NCI-H2029 (cell line): ENCODE measurements around the gene NXPH4.

Experiments
- DNase-seq: peaks from one replicate; lab custom pipeline; 2025; lab: John Stamatoyannopoulos, UW

The NXPH4 gene

DNA sequence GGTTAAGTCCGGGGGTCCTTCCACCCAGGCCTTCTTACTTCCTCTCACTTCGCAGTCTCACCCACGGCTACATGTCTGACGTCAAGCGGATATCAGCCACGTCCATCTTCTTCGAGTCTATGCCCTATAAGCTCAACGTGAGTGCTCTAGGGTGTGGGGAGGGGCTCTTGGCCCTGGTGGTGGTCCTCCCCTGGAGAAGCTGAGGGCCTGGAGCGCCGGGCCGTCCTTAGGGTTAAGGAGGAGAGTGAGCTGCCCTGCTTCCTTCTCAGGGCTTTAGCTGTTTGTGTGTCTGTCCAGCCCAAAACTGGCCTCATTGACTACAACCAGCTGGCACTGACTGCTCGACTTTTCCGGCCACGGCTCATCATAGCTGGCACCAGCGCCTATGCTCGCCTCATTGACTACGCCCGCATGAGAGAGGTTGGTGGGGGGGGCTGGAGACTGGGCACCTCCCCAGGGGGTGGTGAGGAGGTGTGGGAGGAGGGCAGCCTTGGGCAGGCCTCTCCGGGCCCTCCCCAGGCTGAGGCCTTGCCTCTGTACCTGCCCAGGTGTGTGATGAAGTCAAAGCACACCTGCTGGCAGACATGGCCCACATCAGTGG, 15.7 kb downstream of the NXPH4 start:
- DNase-seq: no peak

DNA sequence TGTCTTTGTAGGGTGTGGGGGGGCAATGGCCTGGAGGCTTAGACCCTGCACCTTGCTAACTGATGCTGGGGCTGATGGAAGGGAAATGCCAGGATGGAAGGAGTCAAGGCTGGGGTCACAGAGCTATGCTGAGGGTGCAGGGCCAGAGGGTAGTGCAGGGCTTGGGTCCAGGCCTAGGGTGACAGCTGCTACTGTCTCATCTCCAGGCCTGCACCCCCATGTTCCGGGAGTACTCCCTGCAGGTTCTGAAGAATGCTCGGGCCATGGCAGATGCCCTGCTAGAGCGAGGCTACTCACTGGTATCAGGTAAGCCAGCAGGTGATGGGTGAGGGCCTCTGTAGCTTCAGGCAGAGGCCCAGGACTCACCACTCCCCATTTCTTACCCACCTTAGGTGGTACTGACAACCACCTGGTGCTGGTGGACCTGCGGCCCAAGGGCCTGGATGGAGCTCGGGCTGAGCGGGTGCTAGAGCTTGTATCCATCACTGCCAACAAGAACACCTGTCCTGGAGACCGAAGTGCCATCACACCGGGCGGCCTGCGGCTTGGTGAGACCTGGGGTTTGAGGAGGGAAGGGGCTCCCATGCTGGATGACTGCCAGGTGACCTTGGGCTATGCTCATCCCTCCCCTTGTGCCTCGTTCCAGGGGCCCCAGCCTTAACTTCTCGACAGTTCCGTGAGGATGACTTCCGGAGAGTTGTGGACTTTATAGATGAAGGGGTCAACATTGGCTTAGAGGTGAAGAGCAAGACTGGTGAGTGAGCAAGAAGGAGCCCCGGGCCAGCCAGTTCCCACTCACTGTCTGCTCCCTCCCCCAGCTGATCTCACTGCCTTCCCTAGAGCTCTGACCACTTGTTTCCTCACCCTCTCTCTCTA, 17.0 kb downstream of the NXPH4 start:
- DNase-seq: no peak

DNA sequence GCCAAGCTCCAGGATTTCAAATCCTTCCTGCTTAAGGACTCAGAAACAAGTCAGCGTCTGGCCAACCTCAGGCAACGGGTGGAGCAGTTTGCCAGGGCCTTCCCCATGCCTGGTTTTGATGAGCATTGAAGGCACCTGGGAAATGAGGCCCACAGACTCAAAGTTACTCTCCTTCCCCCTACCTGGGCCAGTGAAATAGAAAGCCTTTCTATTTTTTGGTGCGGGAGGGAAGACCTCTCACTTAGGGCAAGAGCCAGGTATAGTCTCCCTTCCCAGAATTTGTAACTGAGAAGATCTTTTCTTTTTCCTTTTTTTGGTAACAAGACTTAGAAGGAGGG, 17.6 kb downstream of the NXPH4 start:
- no peak for DNase-seq

DNA sequence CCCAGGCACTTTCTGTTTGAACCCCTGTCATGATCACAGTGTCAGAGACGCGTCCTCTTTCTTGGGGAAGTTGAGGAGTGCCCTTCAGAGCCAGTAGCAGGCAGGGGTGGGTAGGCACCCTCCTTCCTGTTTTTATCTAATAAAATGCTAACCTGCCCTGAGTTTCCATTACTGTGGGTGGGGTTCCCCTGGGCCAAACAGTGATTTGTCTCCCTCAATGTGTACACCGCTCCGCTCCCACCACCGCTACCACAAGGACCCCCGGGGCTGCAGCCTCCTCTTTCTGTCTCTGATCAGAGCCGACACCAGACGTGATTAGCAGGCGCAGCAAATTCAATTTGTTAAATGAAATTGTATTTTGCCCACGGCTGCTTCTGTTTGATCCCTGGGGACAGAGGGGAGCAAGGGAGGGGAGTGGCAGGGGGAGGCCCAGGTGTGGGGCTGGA, 18.0 kb downstream of the NXPH4 start:
- DNase-seq: no peak

DNA sequence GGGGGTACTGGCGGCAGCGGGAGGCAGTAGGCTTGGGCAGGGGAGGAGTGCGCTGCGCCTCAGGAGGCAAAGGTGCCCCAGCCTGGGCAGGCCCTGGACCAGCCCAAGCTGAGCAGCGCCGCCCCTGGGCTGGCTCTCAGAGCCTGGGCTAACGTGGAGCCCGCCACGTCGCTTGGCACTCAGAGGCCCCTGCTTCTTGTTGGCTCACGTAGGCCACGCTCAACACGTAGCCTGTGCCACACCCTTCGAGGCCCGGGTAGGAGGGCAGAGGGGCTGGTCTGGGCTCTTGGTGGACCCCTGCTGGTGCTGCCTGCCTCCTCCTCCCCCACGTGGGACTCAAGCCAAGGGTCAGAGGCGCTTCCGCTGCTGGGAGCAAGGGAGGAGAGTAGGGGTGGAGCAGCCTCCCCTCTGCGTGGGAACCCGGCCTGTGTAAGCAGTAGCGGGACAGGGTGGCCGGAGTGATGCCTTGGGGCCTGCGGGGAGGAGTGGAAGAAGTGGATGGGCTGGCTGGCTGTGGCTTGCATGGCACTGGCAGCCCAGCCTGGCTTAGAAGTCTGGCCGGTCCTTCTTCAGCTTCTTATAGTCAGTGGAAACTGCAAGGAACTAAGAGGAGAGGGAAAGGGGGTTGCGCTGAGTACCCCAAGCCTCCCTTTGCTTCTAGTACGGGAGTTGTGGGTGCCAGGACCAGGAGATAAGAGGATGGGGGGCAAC, 18.6 kb downstream of the NXPH4 start:
- peak; percentile 56 for DNase-seq

DNA sequence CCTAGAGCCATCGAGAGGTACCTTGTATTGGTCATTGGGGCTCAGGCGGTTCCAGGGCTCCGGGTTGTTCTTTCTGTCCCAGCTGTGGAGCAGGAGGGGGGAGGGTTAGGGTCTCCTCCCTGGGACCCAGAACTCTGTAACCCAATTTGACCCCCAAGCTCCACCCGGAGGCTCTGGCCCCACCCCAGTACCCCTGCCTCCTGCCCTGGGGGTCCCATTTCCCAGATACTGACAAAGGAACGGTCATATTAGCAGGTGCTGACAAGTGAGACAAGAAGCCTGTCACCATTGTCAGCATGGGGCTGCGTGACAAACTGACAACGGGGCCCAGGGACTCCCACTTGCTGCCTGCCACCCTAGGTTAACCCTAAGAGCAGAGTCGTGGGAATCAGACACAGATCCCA, 19.1 kb downstream of the NXPH4 start:
- DNase-seq: no peak

DNA sequence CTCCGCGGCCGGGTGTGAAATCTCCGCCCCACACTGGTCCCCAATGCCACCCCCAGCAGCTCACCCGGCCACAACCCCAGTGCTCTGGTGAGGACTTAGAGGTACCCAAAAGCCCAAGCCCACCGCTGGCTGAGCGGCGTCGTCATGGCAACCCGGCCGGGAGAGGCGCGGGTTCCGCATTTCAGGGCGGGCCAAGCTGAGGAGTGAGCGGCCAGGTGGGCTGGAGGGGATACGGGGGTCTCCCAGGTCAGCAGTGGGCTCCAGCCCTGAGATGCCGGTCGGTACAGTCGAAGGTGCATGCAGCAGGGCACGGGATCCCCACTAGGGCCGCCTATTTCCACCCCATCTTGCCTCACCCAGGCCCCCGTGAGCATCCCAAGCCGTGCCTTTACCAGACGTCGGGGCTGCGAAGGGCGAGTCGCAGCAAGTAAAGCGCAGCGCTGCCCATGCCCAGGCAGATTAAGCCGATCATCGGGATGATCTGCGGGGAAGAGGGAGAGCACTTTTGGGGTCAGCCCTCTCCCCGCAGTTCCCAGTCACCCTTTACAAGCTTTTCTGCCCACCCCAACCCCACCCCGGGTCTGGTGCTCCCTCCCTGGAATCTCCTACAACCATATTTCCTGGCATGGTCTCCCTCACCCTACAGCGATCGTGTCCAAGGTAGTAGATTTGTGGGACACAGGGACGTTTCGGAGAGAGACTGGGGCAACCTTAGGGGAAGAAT, 19.8 kb downstream of the NXPH4 start:
- DNase-seq: no peak

DNA sequence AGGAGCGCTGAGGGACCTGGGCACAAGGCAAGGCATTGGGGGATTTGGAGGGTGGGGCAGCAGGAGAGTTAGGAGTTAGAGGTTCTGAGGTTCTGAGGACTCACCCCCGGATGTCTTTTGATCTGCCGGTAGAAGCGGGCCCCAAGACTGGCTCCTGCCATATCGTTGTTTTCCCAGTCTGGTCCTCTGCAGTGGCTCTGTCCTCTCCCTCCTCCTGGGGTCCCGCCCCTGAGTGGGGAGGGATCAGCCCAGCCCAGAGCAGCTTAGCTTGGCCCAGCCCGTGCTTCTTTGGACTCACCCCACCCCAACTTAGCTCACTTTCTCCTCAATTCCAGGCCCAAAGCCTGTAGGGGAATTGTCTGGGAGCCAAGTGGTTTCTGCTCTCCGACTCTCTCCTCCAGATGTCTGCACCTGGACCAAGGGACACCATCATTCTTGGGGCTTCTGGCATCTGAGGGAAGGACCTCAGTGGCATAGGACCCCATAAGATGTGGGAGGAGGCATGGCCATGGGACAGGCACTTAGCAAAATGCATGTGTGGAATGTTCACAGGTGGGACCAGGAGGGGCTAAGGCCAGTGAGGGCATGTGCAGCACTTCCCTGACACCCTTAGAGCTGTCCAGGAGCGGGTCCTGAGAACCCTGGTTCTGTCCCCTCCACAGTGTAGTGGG, 20.5 kb downstream of the NXPH4 start:
- no peak for DNase-seq

DNA sequence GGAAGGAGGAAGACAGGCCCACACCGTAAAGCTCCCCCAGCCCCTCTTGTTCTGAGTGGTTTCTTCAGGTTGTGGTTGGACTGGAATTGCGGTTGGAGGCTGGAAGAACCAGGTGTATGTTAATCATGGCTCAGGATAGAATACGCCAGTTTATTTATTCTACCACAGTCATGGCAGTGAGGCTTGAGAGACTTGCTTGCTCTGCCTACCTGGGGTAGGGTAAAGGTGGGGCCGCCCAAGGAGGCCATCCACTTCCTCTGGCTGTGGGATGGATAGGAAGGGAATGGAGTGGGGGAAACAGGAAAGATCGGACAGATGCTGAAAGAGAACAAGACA, 21.0 kb downstream of the NXPH4 start:
- DNase-seq: peak; percentile 59

DNA sequence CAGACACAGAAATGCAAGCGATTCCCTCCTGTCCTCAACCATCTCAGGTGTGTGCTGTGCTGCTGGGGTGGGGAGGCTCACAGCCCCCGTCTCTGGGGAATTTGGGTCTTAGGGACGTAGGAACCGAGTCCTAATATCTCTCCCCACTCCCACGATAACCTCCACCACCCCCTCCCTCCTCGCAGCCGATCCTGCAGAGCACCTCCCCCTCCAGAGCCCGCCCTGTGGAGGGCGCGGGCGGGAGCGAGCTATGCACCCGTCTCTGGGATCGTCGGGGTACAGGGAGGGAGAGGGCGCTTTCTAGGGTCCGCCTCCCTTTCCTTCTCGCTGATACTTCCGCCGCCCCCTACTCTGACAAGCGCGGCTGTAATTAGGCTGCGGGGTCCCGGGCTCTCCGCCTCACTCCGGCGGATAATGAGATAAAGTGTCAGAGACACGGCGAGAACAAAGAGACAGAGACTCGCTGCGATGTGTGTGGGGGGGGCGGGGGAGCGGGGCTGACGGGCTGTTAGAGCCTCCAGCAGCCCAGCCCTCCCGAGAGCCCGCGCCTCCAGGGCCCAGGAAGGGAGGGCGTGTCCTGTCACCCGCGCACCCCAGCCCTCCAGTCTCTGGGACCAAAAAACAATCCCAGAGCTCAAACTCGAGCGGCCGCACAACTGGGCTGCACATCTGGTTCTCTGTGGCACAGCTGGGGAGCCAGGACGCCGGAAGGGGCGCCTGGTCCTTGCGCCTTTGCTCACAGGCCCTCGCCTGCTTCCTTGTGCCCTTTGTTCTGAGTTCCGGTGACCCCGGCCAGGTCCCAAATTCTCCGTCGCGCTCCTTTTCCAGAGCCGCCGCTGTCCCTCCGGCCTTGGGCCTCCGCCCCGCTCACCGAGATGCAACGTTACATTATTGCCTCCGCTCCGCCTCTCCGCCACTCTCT, 21.6 kb downstream of the NXPH4 start:
- peak; percentile 23 for DNase-seq

DNA sequence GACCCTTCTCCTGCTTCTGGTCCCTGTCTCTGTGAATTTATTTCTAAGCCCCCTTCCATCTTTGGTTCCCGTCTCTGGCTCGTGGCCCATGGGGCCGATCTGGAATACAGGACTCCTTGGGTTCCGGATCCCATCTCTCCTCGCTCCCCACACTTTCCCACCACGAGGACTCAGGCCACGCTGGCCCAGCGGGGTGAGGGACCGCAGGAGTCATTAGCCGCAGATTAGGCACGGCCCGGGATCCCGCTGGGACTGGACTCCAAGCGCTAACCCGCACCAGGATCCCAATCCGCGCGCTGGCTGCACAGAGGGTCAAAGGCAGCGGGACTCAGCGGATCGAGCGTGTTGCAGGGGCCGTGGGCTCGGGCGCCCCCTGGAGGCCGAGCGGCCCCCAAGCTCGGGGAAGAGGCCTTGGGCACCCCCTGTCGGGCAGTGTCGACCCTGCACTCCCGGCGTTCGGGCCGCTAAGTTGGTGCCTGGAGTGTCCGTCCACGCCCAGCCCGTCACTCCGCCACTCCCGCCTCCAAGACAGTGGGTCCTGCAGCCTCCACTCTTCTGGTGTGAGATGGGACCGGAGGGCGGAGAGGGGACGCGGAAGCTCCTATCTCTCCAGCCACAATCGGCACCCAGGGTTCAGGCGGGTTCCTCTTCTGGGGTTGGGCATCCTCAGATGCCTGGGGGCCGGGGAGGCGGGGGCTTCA, 22.4 kb downstream of the NXPH4 start:
- peak; percentile 83 for DNase-seq

DNA sequence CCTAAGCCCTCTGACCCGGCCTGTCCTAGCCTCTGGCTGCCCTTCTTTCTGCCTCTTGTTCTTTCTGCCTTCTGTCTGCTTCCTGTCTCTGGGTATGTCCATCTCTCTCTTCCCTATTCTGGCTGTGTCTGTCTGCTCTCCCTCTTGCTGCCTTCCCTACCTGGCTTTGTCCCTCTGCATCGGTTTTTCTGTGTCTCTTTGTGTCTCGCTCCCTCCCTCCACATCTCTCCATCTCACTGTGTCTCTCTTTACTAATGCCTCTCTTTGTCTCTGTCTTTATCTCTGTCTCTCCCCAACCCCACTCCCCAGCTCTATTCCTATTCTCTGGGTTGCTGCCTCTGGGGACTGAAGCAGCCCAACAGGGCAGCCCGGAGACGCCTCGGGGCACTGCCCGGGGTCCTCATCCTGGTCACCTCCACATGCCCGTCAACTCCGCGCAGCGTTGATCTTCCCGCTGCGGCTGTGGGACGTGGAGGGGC, 23.0 kb downstream of the NXPH4 start:
- DNase-seq: no peak

DNA sequence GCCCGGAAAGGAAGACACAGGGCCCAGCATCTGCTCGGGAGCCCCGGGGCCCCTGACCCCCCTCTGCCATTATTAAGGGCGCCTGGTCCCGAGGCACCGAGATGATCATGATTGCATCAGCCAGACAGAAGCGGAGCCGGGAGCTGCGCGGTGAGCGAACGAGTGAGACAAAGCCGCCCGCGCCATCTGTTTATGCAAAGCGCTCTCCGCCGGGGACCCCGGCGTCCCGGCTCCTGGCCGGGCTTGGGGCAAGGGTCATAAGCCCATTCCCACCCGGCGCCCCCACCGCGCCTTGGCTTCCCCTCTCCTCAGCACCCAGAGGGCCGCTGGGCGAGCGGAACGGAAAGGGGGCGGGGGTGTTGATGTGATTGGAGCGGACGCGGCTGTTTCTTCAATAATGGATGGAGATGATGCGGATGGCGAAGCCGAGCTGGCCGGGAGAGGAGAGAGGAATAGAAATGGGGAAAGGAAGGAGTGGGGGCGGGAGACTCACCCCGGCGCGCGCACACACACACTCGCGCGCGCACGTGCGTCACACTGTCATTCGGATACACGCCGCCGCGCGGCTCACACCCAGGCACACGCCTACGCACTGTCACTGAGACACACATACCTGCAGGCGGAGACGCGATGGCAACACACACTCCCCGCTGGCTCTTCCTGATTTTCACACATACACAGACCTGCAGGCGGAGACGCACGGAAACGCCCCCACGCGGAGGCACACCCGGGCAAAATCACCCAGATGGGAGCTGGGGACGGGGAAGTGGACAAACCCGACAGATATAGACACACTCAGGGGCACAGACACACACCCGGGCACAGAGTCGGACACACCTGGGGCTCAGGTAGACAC, 23.7 kb downstream of the NXPH4 start:
- peak; percentile 82 for DNase-seq

DNA sequence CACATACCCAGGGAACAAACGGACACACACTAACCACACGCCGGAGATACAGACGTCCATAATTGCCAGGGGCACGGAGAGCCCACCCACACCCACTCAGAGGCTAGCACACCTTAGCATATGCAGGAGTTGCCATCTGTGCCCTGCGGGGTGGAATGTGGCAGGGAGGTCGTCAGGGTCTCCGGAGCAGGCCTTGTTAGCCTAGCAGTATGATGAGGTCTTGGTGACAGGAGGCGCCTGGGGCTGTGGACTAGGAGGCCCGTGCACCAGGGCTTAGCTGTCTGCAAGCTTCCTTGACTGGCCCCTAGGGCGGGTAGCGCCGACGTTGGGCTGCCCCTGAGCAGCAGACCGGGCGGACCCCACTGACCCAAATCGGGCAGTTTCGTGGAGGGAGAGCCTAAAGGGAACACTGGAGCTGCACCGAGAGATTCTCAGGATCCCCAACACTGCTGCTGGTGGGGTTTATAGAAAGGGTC, 24.4 kb downstream of the NXPH4 start:
- DNase-seq: peak; percentile 16

DNA sequence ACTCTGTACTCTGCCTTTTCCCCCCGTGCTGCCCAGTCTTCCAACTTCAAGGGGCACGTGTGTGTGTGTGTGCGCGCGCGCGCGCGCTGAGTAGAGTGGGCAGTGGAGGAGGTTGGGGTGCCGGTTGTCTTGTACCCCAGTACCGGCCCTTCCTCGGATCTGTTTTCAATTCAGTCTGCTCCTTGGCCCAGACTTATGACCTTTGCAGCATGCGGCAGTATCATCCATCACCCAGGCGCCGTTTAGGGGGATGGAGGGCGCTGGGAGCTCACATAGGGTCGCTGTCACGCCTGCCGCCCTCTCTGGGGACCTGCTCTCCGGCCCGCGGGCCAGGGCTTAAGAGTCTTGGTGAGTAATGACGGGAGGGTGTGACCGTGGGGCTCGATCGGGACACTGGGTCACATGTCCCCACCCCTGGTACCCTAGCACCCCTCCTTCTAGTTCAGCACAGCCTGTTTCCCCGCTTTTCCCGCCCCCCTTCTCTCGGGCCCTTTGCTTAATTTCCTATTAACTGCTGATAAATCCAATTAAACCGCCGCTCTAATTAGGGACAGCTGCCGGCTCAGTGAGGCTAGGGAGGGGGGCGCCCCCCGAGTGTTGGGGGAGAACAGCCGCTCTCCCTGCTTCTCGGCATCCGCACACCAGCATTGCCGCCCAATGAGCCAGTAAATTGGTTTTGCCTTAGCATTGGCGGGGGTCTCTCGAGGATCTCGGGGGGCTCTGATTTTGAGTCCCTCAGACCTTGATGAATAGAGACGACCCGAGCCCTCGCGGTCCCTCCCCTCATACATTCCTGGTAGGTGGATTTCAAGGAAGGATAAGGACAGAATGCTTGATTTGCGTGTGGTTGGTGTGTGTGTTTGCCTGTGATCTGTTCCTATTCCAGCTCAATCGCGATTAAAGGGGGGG, 25.1 kb downstream of the NXPH4 start:
- DNase-seq: no peak

DNA sequence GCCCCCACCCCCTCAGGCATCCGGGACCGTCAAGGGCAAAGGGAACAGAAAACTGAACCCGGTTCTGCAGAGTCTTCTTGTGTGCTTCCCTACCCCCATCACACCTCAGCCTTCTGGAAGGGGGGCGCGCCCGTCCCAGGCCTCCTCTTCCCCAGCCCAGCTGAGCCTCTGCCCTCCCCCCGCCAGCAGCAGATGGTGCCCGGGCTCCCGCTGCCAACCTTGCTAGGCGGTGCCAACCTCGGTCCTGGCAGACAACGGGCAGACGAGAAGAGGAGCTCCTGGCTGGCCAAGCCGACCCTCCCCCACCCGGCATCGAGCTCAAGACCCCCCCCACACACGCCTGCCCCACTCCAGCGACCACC, 25.7 kb downstream of the NXPH4 start:
- peak; percentile 84 for DNase-seq

DNA sequence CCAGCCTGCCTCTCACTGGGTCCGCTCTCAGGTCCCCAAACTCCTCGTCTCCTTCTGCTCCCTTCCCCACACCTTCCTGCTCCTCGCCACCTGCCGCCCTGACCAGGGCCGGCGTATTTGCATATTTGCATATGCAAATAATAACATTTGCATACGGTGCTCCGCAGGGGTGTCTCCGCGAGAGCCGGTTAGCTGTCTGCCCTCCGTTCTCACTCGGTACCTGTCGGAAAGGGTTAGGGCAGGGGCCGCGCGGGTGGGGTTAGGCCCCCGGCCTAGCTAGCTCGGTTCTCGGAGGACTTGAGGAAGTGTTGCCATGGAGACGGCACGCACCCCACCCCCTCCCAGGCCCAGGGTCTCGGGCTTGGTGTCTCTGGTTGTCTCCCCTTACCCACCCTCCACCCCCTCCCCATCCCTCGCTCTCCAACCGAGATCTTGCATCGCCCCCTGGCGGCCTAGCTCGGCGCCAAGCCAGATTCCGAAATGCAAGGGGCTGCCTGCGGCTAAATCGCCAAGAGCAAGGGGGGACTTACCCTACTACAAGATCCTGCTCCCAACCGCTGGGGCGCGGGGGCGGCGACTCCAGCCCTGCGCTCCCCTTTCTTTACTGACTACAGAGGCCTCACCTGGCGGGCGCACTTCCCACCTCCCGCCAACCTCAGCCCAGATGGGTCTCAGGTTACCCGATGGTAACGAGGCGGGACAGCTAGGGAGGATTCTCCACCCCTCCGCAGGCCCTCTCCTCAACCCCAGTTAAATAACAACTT, 26.3 kb downstream of the NXPH4 start:
- DNase-seq: peak; percentile 96
